GM19193 (cell line): ENCODE data around the gene FOXP1.

ENCODE experiments used
- POLR2A ChIP-seq: IDR thresholded peaks from 4 replicates; pipeline ENCODE4 v1.6.1; 2011; ENCODE audit not compliant: insufficient read depth, insufficient read length; ENCODE audit errors: extremely low read depth

The FOXP1 gene

GRCh38 chr3:71600646-71601288, 17.2 kb upstream of the FOXP1 start:
- no peak for TF ChIP-seq POLR2A

GRCh38 chr3:71599416-71599815, 15.9 kb upstream of the FOXP1 start:
- no peak for TF ChIP-seq POLR2A

GRCh38 chr3:71598292-71598691, 14.8 kb upstream of the FOXP1 start:
- no peak for TF ChIP-seq POLR2A

GRCh38 chr3:71597286-71597685, 13.8 kb upstream of the FOXP1 start:
- no peak for TF ChIP-seq POLR2A

- TF ChIP-seq POLR2A = no peak
These were observed 9.6 kb upstream of the FOXP1 start for GRCh38 chr3:71593106-71593505.

- TF ChIP-seq POLR2A = no peak
These were observed 7.6 kb upstream of the FOXP1 start for GRCh38 chr3:71591101-71591500.

- no peak for TF ChIP-seq POLR2A
These were observed 5.6 kb upstream of the FOXP1 start for GRCh38 chr3:71589132-71589531.

GRCh38 chr3:71587958-71588357, 4.4 kb upstream of the FOXP1 start:
- no peak for TF ChIP-seq POLR2A

GRCh38 chr3:71586810-71587242, 3.3 kb upstream of the FOXP1 start:
- no peak for TF ChIP-seq POLR2A

- TF ChIP-seq POLR2A = no peak
These were observed 2.6 kb upstream of the FOXP1 start for GRCh38 chr3:71585887-71586809.

GRCh38 chr3:71585131-71585530, 1.6 kb upstream of the FOXP1 start:
- TF ChIP-seq POLR2A = no peak

- no peak for TF ChIP-seq POLR2A
These were observed 975 bp upstream of the FOXP1 start for GRCh38 chr3:71584394-71585011.

- TF ChIP-seq POLR2A = no peak
These were observed 639 bp downstream of the FOXP1 start for GRCh38 chr3:71582612-71583565.

GRCh38 chr3:71582036-71582611, 1.4 kb downstream of the FOXP1 start:
- no peak for TF ChIP-seq POLR2A
